IgD-negative memory B cell (primary cell): ENCODE measurements around the gene ARPC4. TPM values are rescaled to one million over a fixed set of nuclear protein-coding genes. Genes with fewer than 3 reads are reported as not detected.

Source experiments
- H3K27ac Mint-ChIP-seq, 3 donors: one replicate each; pipeline ENCODE4 v1.8.0; 2020 to 2022; ENCODE audit warnings: mild to moderate bottlenecking in 3 of 3, mixed read lengths in 3 of 3, moderate library complexity in 1 of 3
- H3K27me3 Mint-ChIP-seq: one replicate; pipeline ENCODE4 v1.8.0; 2021; ENCODE audit warnings: mixed read lengths
- H3K36me3 Mint-ChIP-seq: one replicate; pipeline ENCODE4 v1.8.0; 2020; ENCODE audit warnings: mild to moderate bottlenecking, mixed read lengths
- H3K4me1 Mint-ChIP-seq, 3 donors: one replicate each; pipeline ENCODE4 v1.8.0; 2020 to 2022; ENCODE audit warnings: mixed read lengths in 3 of 3, mild to moderate bottlenecking in 1 of 3
- H3K4me3 Mint-ChIP-seq, 4 donors: one replicate each; pipeline ENCODE4 v1.8.0; 2020 to 2022; ENCODE audit warnings: mild to moderate bottlenecking in 4 of 4, mixed read lengths in 4 of 4, moderate library complexity in 3 of 4
- H3K9me3 Mint-ChIP-seq, 3 donors: one replicate each; pipeline ENCODE4 v1.8.0; 2020 to 2021; ENCODE audit warnings: mixed read lengths in 3 of 3, mild to moderate bottlenecking in 1 of 3
- polyA plus RNA-seq: library from polyadenylated mRNA; unstranded; fragments of 300-500 nt; fragmentation: Illumina TruSeq; gene quantifications from one replicate; pipeline ENCODE4 v1.2.3, GENCODE V29; 2021

Gene ARPC4
- polyA plus RNA-seq, 1 donor from 2014 or later = 262 TPM

GRCh38 chr3:9780458-9780812, 12.4 kb upstream of the ARPC4 start:
- peaks cover 2% of the 10 kb centered on the region for H3K36me3 Mint-ChIP-seq
- H3K9me3 Mint-ChIP-seq = no peaks in the 10 kb centered on the region
- no peaks in the 10 kb centered on the region for H3K27me3 Mint-ChIP-seq
- peak overlapping the region; percentile 70 to 95 (median 88) for H3K27ac Mint-ChIP-seq
- peaks cover 42 to 46% (median 42%) of the 10 kb centered on the region in 3 donors for H3K4me1 Mint-ChIP-seq
- peak overlapping the region in 3 of 4 donors; percentile 18 to 88 (median 58) for H3K4me3 Mint-ChIP-seq

DNA sequence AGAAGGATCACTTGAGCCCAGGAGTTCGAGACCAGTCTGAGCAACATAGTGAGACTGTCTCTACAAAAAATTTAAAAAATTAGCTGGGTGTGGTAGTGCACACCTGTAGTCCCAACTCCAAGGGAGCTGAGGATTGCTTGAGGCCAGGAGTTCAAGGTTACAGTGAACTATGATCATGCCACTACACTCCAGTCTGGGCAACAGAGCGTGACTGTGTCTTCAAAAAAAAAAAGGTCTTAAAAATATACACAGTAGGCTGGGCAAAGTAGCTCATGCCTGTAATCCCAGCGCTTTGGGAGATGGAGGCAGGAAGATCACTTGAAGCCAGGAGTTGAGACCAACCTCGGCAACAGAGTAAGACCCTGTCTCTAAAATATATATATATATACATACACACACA, 12.0 kb upstream of the ARPC4 start:
- Mint-ChIP-seq H3K9me3 (no peaks in the 10 kb centered on the region), H3K4me3 (peak overlapping the region in 3 of 4 donors; percentile 18 to 88 (median 58)), H3K36me3 (peaks cover 2% of the 10 kb centered on the region), H3K27ac (peak overlapping the region; percentile 70 to 95 (median 74)), H3K4me1 (peaks cover 42 to 46% (median 42%) of the 10 kb centered on the region in 3 donors), H3K27me3 (no peaks in the 10 kb centered on the region)

DNA sequence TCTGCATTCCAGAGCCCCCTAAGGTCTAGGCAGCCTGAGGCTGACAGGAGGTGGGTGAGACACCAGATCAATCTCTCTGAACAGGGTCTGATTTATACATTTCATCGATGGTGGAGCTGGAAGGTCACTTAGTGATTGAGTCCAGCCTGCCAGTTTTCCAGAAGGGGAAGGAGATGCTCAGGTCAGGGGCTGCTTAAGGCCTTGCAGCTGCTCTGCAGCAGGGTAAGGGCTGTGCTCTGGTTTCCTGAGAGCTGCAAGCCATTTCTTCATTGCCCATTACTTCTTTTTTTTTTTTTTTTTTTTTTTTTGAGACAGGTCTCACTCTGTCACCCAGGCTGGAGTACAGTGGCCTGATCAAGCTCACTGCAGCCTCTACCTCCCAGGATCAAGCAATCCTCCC, 11.3 kb upstream of the ARPC4 start:
- H3K4me1 Mint-ChIP-seq = peaks cover 39 to 45% (median 42%) of the 10 kb centered on the region in 3 donors
- H3K36me3 Mint-ChIP-seq = peaks cover 3% of the 10 kb centered on the region
- H3K9me3 Mint-ChIP-seq = no peaks in the 10 kb centered on the region
- H3K27ac Mint-ChIP-seq = peak overlapping the region in 1 of 3 donors; percentile 67
- no peaks in the 10 kb centered on the region for H3K27me3 Mint-ChIP-seq
- peak overlapping the region in 3 of 4 donors; percentile 3 to 79 (median 55) for H3K4me3 Mint-ChIP-seq

DNA sequence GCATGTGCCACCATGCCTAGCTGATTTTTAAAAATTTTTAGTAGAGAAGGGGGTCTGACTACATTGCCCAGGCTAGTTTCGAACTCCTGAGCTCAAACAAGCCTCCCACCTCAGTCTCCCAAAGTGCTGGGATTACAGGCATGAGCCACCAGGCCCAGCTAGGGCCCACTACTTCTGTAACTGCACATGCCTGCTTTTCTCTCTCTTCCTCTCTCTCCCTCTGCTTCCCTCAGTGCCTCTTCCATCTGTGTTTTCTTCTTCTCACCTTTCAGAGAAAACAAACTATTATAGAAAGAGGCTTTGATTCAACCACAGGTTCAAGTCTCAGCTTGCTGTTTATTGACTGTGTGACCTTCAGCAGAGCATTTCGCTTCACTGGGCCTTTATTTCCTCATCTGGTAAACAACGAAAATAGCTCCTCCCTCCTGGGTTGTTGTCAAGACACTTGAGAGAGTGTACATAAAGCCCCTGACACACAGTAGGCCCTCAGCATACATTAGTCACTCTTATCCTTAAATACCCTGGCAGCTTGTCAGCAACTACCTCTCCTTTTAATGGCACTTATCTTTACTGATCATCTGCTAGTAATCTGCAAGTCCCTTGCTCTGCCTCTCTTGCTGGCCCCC, 10.8 kb upstream of the ARPC4 start:
- peaks cover 4% of the 10 kb centered on the region for H3K36me3 Mint-ChIP-seq

DNA sequence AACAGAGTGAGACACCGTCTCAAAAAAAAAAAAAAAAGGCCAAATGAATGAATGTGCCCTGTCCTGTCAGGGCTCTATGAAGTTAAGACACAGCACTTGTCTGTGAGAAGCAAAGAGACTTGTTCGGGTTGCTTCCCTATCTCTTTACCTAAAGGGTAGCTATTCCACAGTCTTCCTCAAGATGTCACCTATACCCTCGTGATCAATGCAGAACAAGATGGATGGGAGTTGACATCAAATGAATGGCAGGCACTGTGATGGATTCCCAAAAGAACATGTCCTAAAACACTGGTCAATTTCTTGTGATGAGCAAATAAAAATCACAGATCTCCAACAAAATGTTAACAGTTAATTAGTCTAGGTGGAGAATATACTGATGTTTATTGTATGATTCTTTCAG, 10.1 kb upstream of the ARPC4 start:
- H3K27ac Mint-ChIP-seq = peak overlapping the region in 2 of 3 donors; percentile 48 to 93
- peak overlapping the region in 3 of 4 donors; percentile 3 to 45 (median 43) for H3K4me3 Mint-ChIP-seq
- peaks cover 41 to 46% (median 43%) of the 10 kb centered on the region in 3 donors for H3K4me1 Mint-ChIP-seq
- H3K9me3 Mint-ChIP-seq = no peaks in the 10 kb centered on the region
- peaks cover 10% of the 10 kb centered on the region for H3K36me3 Mint-ChIP-seq
- H3K27me3 Mint-ChIP-seq = no peaks in the 10 kb centered on the region

More for the DNA sequence above, 10.8 kb upstream of the ARPC4 start:
- peak overlapping the region; percentile 48 to 93 (median 86) for H3K27ac Mint-ChIP-seq
- no peaks in the 10 kb centered on the region for H3K27me3 Mint-ChIP-seq
- no peaks in the 10 kb centered on the region for H3K9me3 Mint-ChIP-seq
- H3K4me3 Mint-ChIP-seq = peak overlapping the region in 2 of 4 donors; percentile 3 to 71
- H3K4me1 Mint-ChIP-seq = peaks cover 41 to 44% (median 42%) of the 10 kb centered on the region in 3 donors

DNA sequence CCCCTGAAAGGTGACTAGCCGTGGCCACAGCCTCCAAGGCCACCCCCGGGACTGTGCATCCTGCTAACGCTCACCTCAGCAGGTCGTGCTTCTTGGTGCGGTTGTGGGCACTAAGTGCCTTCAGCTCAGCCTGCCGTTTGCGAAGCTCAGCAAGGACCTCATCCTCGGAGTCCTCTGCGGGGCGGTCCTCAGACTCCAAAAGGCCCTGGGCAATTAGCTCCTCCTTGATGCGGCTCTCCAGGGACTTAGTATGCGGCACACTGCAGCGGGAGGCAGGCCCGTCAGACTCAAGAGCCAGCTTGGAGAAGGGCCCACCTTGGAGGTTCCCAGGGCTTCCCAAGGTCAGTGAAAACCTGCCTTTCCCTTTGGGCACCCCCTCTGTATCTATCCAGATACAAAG, 8.9 kb upstream of the ARPC4 start:
- Mint-ChIP-seq H3K27ac (no peak overlapping the region), H3K9me3 (no peaks in the 10 kb centered on the region), H3K36me3 (peaks cover 11% of the 10 kb centered on the region), H3K27me3 (no peaks in the 10 kb centered on the region), H3K4me1 (peaks cover 37 to 44% (median 39%) of the 10 kb centered on the region in 3 donors), H3K4me3 (no peak overlapping the region)

- Mint-ChIP-seq H3K4me3 (peak overlapping the region in 1 of 4 donors; percentile 79), H3K27ac (no peak overlapping the region), H3K27me3 (no peaks in the 10 kb centered on the region), H3K9me3 (no peaks in the 10 kb centered on the region), H3K36me3 (peaks cover 14% of the 10 kb centered on the region), H3K4me1 (peaks cover 31 to 33% (median 31%) of the 10 kb centered on the region in 3 donors)
Measured at GRCh38 chr3:9784965-9785364, 7.9 kb upstream of the ARPC4 start.

GRCh38 chr3:9785602-9786001, 7.3 kb upstream of the ARPC4 start:
- Mint-ChIP-seq H3K4me3 (peak overlapping the region in 1 of 4 donors; percentile 79), H3K27ac (no peak overlapping the region), H3K27me3 (no peaks in the 10 kb centered on the region), H3K4me1 (peaks cover 25 to 30% (median 27%) of the 10 kb centered on the region in 3 donors), H3K9me3 (no peaks in the 10 kb centered on the region), H3K36me3 (peaks cover 17% of the 10 kb centered on the region)

GRCh38 chr3:9786209-9786739, 6.6 kb upstream of the ARPC4 start:
- Mint-ChIP-seq H3K9me3 (no peaks in the 10 kb centered on the region), H3K4me1 (peaks cover 21 to 31% (median 22%) of the 10 kb centered on the region in 3 donors), H3K27ac (no peak overlapping the region), H3K27me3 (no peaks in the 10 kb centered on the region), H3K36me3 (peaks cover 17% of the 10 kb centered on the region), H3K4me3 (no peak overlapping the region)

DNA sequence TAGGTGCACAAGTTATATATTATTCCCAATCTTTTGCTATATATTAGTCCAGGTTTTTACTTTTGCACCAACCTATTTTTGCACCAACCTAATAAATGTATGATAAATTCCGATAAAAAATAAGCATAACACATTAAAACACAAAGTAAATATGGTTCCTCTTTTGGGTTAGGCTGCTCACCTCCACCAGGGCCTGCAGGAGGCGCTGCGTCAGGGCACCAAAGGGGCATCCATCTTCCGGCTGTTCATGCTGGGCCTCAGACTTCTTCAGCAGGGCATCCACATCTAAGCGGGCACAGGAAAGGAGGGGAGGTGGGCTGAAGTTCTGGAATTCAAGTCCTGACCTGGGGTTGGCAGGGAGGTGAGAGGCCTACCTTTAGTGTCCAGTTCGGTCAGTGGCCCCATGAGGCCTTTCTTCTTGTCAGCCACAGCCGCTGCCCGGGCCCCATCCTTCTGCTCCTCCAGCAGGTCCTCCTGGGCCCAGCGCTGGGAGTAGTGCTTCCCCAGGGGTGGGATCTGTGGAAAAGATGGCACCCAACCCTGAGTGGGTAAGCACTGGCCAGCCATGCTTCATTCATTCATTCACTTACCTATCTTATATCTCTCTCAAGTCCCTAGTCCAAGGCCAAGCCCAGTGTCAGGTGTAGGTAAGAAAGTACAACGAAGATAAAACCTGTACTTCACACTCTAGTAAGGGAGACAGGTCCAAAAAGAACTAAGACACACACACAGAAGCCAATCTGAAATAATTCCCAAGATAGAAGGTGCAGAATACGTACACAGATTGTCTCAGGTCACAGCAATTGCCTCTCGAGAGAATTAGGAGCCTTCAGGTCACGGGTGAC, 5.8 kb upstream of the ARPC4 start:
- Mint-ChIP-seq H3K27ac (peak overlapping the region in 1 of 3 donors; percentile 11), H3K4me1 (peaks cover 19 to 33% (median 24%) of the 10 kb centered on the region in 3 donors), H3K9me3 (no peaks in the 10 kb centered on the region), H3K27me3 (no peaks in the 10 kb centered on the region), H3K36me3 (peaks cover 17% of the 10 kb centered on the region), H3K4me3 (peak overlapping the region in 1 of 4 donors; percentile 78)

DNA sequence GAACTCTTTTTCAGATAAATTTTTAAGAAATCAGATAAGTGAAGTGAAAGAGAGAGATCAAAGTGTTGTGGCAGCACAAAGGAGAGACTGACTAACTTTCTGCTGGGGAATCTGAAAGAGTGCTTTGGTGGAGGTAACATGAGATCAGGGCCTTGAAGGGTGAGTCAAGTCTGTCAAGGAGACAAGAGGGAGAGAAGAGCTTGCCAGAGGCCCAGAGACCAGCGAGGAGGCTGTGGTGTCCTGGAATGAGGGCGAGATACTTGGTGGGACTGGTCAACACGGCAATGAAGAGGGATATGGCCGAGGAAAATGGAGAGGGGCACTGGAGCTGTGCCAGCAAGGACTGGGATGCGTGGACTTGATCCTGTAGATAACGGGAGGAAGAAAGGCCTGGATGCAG, 5.2 kb upstream of the ARPC4 start:
- Mint-ChIP-seq H3K36me3 (peaks cover 17% of the 10 kb centered on the region), H3K4me3 (peak overlapping the region in 2 of 4 donors; percentile 14 to 78), H3K27me3 (no peaks in the 10 kb centered on the region), H3K27ac (peak overlapping the region in 2 of 3 donors; percentile 11 to 14), H3K9me3 (no peaks in the 10 kb centered on the region), H3K4me1 (peaks cover 14 to 27% (median 18%) of the 10 kb centered on the region in 3 donors)

DNA sequence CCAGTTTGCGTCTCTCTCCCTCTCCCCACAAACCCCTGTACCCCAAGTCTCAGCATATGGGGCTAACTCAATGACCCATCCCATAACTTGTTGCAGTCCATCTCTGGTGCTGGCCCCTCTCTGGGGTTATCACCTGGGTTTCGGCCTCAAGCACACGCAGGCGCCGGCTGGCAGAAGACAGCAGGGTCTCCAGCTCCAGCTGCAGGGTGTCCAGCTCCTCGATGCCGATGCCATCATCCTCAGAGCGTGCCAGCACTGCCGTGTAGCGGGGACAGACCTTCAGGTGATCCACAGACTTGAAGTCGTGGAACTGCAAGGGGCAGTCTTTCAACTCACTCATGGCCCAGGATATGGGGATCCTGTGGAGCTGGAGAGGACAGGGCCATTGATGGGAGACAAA, 1.8 kb upstream of the ARPC4 start:
- Mint-ChIP-seq H3K4me1 (peaks cover 21 to 40% (median 34%) of the 10 kb centered on the region in 3 donors), H3K4me3 (peak overlapping the region; percentile 45 to 97 (median 87)), H3K36me3 (peaks cover 17% of the 10 kb centered on the region), H3K9me3 (no peaks in the 10 kb centered on the region), H3K27ac (peak overlapping the region; percentile 44 to 99 (median 75)), H3K27me3 (no peaks in the 10 kb centered on the region)

- no peaks in the 10 kb centered on the region for H3K27me3 Mint-ChIP-seq
- peak overlapping the region; percentile 78 to 97 (median 96) for H3K4me3 Mint-ChIP-seq
- peak overlapping the region; percentile 75 to 99 (median 97) for H3K27ac Mint-ChIP-seq
- no peaks in the 10 kb centered on the region for H3K9me3 Mint-ChIP-seq
- H3K36me3 Mint-ChIP-seq = peaks cover 15% of the 10 kb centered on the region
- peaks cover 22 to 42% (median 33%) of the 10 kb centered on the region in 3 donors for H3K4me1 Mint-ChIP-seq
Measured at GRCh38 chr3:9791790-9792404, 985 bp upstream of the ARPC4 start.

DNA sequence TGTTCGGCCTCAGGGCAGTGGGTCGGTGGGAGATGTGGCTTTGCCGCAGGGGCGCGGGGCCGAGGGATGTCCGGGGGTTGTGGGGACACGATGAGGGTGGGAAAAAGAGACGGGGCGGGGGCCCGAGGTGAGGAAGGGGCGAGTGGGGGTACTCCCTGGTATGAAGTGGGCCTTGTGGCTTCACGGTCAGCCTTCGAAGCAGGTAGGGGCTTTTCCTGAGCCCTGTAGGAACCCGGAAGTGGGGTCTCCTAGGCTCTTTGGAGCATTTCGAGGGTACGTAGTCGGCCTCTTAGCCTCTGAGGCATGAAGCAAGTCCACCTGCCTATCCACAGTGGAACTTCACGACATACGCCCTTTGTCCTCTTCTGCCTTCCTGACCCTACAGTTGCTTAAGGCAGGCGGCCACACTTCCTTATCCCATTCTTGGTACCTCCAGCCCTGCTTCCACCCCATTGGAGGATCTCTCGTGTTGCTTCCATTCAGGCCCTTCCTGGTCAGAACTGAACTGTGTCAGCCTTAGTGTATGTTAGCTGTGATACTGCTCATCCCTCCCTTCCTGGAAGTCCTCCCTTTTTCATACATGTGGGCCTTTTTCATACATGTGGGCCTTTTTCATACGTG, 389 bp downstream of the ARPC4 start:
- Mint-ChIP-seq H3K27me3 (no peaks in the 10 kb centered on the region), H3K36me3 (peaks cover 10% of the 10 kb centered on the region), H3K27ac (peak overlapping the region; percentile 75 to 99 (median 97)), H3K4me3 (peak overlapping the region; percentile 78 to 97 (median 96)), H3K4me1 (peaks cover 21 to 44% (median 40%) of the 10 kb centered on the region in 3 donors), H3K9me3 (no peaks in the 10 kb centered on the region)
